Panc1 (cell line): Measurements from ENCODE around the gene PTER. TPM values are rescaled to one million over a fixed set of nuclear protein-coding genes. Genes with fewer than 3 reads are reported as not detected.

Source experiments
- ATAC-seq: fragments of 200-7000 bp; cut with Tn5 transposase; 2 replicates; pipeline ENCODE4 v1.9.1; 2020; ENCODE audit warnings: mild to moderate bottlenecking, moderate library complexity
- BruUV-seq: library from RNA; stranded (reverse); fragments of 400-500 nt; replicated peaks from 2 replicates; lab custom pipeline; 2021; lab: Mats Ljungman, UMichigan
- CTCF ChIA-PET: fragments of 300-600 bp; sonication (Branson Sonifier 250); formaldehyde crosslinking; loops from one replicate; lab custom pipeline; 2022; ENCODE audit warnings: antibody characterized with exemption; lab: Charles Lee
- POLR2A ChIA-PET: fragments of 300-600 bp; sonication (Branson Sonifier 250); formaldehyde crosslinking; loops from one replicate; lab custom pipeline; 2022; ENCODE audit warnings: antibody characterized with exemption; lab: Charles Lee
- DNase-seq: peaks from one replicate; pipeline ENCODE4 v3.0.0-alpha.2; 2010; ENCODE audit warnings: low read depth, low spot score
- H3K27ac ChIP-seq: 2 replicates; pipeline ENCODE4 v1.5.1; 2011; ENCODE audit warnings: mild to moderate bottlenecking, low read length, inconsistent platforms
- H3K27me3 ChIP-seq: fragments of 200-500 bp; sonication (Bioruptor generic); 2 replicates; pipeline ENCODE4 v1.6.0; 2014; ENCODE audit warnings: low read length, inconsistent platforms; ENCODE audit not compliant: control insufficient read depth, insufficient read depth
- H3K36me3 ChIP-seq: fragments of 200-500 bp; sonication (Bioruptor generic); 2 replicates; pipeline ENCODE4 v1.5.1; 2014; ENCODE audit warnings: inconsistent platforms, mild to moderate bottlenecking, low read length, moderate library complexity; ENCODE audit not compliant: control insufficient read depth, insufficient read depth
- H3K4me1 ChIP-seq: 2 replicates; pipeline ENCODE4 v1.5.1; 2011; ENCODE audit warnings: inconsistent platforms, mild to moderate bottlenecking, low read length, moderate library complexity; ENCODE audit not compliant: control insufficient read depth, insufficient read depth
- H3K4me3 ChIP-seq, 2 experiments: 2 replicates each; pipeline ENCODE4 v1.5.1; 2011 to 2012; ENCODE audit warnings: low read depth in 2 of 2, low read length in 2 of 2, mild to moderate bottlenecking in 2 of 2, inconsistent platforms in 1 of 2, moderate library complexity in 1 of 2
- H3K9me3 ChIP-seq: fragments of 200-500 bp; sonication (Bioruptor generic); 2 replicates; pipeline ENCODE4 v1.5.1; 2014; ENCODE audit warnings: low read depth, mild to moderate bottlenecking, inconsistent platforms, low read length, moderate library complexity; ENCODE audit not compliant: control insufficient read depth, insufficient read depth
- POLR2AphosphoS5 ChIP-seq: IDR thresholded peaks from 2 replicates; pipeline ENCODE4 v1.6.1; 2012; ENCODE audit warnings: mild to moderate bottlenecking, low read depth, low read length, moderate library complexity
- REST ChIP-seq, 2 experiments: IDR thresholded peaks; 2 replicates each; pipeline ENCODE4 v1.6.1; 2011 to 2012; ENCODE audit warnings: low read depth in 2 of 2, control low read depth in 1 of 2, low read length in 1 of 2, mild to moderate bottlenecking in 1 of 2, moderate library complexity in 1 of 2; ENCODE audit not compliant: insufficient read depth in 1 of 2
- SIN3A ChIP-seq: IDR thresholded peaks from 2 replicates; pipeline ENCODE4 v1.6.1; 2012; ENCODE audit warnings: low read depth, mild to moderate bottlenecking, low read length, moderate library complexity, borderline replicate concordance; ENCODE audit not compliant: insufficient read depth
- TCF7L2 ChIP-seq: IDR thresholded peaks from 2 replicates; pipeline ENCODE4 v1.6.1; 2011; ENCODE audit warnings: mild to moderate bottlenecking, low read depth, low read length, inconsistent platforms
- in situ Hi-C: cut with HindIII; loops from 2 replicates; pipeline ENCODE4 v1.10.0; 2016; ENCODE audit warnings: low sequenced_read_pairs, low pct_unique_long_range_greater_than_20kb
- intact Hi-C: fragments of 100-400 bp; cut with micrococcal nuclease; formaldehyde crosslinking; loops from one replicate; pipeline ENCODE4 v1.10.0; 2022; ENCODE audit not compliant: unreplicated experiment
- total RNA-seq: library from RNA; stranded (reverse); gene quantifications from one replicate; pipeline ENCODE4 v1.2.1, GENCODE V29; 2021; ENCODE audit not compliant: unreplicated experiment
- TF ChIP-seq, protein P1 (sequence below): fragments of 450-650 bp; IDR thresholded peaks from 2 replicates; pipeline ENCODE4 v1.5.1; 2017; ENCODE audit warnings: mild to moderate bottlenecking

PTER gene
- total RNA-seq, 1 experiment from 2014 or later = 8.8 TPM

DNA sequence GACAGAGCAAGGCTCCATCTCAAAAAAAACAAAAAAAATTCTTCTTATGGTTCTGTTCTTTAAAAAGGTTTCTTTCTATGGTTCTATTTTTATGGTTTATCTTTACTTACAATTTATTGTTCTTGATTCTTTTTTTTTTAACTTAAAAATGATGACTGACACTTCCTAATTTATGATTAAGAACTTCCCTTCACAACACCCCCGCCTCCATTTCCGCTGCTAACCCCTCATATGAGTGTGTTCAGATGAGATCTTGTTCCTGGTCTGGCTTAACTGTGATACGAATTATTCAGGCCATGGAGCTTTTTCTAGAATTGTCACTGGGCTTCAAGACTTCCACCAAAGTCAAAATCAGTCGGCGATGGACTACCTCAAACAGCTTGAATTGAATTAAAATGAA lies 33.9 kb downstream of the PTER start:
- H3K9me3 ChIP-seq = no peaks in the 10 kb centered on the region
- ATAC-seq (no peak), DNase-seq (no peak)
- in situ Hi-C loops = no loop called here
- no peak overlapping the region for H3K27ac ChIP-seq
- CTCF ChIA-PET = no interaction called here
- TF ChIP-seq POLR2AphosphoS5 (no peak), SIN3A (no peak), TCF7L2 (no peak), REST (IDR thresholded peaks at IDR 0.05; ENCODE audit: insufficient read depth in 1 of 2, low read depth in 2 of 2, low read length in 1 of 2) (no peak)
- TF ChIP-seq, protein P1, sequence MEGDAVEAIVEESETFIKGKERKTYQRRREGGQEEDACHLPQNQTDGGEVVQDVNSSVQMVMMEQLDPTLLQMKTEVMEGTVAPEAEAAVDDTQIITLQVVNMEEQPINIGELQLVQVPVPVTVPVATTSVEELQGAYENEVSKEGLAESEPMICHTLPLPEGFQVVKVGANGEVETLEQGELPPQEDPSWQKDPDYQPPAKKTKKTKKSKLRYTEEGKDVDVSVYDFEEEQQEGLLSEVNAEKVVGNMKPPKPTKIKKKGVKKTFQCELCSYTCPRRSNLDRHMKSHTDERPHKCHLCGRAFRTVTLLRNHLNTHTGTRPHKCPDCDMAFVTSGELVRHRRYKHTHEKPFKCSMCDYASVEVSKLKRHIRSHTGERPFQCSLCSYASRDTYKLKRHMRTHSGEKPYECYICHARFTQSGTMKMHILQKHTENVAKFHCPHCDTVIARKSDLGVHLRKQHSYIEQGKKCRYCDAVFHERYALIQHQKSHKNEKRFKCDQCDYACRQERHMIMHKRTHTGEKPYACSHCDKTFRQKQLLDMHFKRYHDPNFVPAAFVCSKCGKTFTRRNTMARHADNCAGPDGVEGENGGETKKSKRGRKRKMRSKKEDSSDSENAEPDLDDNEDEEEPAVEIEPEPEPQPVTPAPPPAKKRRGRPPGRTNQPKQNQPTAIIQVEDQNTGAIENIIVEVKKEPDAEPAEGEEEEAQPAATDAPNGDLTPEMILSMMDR = no peak
- H3K36me3 ChIP-seq = no peaks in the 10 kb centered on the region
- no peaks in the 10 kb centered on the region for H3K27me3 ChIP-seq
- H3K4me3 ChIP-seq = no peak overlapping the region
- intact Hi-C loops = no loop called here
- BruUV-seq = no TSS peak
- H3K4me1 ChIP-seq = no peaks in the 10 kb centered on the region
- POLR2A ChIA-PET = no interaction called here

- in situ Hi-C loops = no loop called here
- H3K27me3 ChIP-seq = no peaks in the 10 kb centered on the region
- ChIA-PET POLR2A (no interaction called here), CTCF (no interaction called here)
- no peak for ATAC-seq
- TF ChIP-seq, protein P1 = no peak
- TF ChIP-seq SIN3A (no peak), POLR2AphosphoS5 (no peak), TCF7L2 (no peak), REST (IDR thresholded peaks at IDR 0.05; ENCODE audit: insufficient read depth in 1 of 2, low read depth in 2 of 2, low read length in 1 of 2) (no peak)
- H3K36me3 ChIP-seq = no peaks in the 10 kb centered on the region
- no peak overlapping the region for H3K27ac ChIP-seq
- no peak overlapping the region for H3K4me3 ChIP-seq
- H3K9me3 ChIP-seq = no peaks in the 10 kb centered on the region
- DNase-seq = no peak
- intact Hi-C loops = no loop called here
- BruUV-seq = no TSS peak
- no peaks in the 10 kb centered on the region for H3K4me1 ChIP-seq
Observed at GRCh38 chr10:16472828-16473227, 36.0 kb downstream of the PTER start.
